Common myeloid progenitor, CD34-positive (primary cell): ENCODE data around the gene PPIA.

Experiments used
- CTCF ChIA-PET: fragments of 350-600 bp; sonication (Branson Sonifier 250); formaldehyde crosslinking; loops from one replicate; lab custom pipeline; 2021; ENCODE audit warnings: antibody characterized with exemption; lab: Charles Lee
- POLR2A ChIA-PET: fragments of 350-600 bp; sonication (Branson Sonifier 250); formaldehyde crosslinking; loops from one replicate; lab custom pipeline; 2021; ENCODE audit warnings: antibody characterized with exemption; lab: Charles Lee
- DNase-seq, 3 donors: peaks; one replicate each; pipeline versions ENCODE4 v3.0.0 to v3.0.0-alpha.2; 2013
- H3K27ac ChIP-seq, 2 experiments: 1 replicate in 1 of 2; 2 replicates in 1 of 2; pipeline ENCODE4 v1.7.0; 2013; ENCODE audit warnings: inconsistent platforms in 2 of 2, low read length in 2 of 2, mild to moderate bottlenecking in 2 of 2, low read depth in 1 of 2, moderate library complexity in 1 of 2; ENCODE audit not compliant: severe bottlenecking in 2 of 2, insufficient read depth in 1 of 2, poor library complexity in 1 of 2
- H3K27me3 ChIP-seq, 5 experiments: replicated peaks in 2 of 5; 1 replicate in 3 of 5; 2 replicates in 2 of 5; pipeline versions ENCODE4 v1.6.1 to v1.7.0; 2013; ENCODE audit warnings: low read length in 4 of 5, mild to moderate bottlenecking in 2 of 5, moderate library complexity in 2 of 5, inconsistent platforms in 1 of 5; ENCODE audit not compliant: insufficient read depth in 5 of 5, control insufficient read depth in 4 of 5
- H3K36me3 ChIP-seq, 4 experiments: 1 replicate in 2 of 4; 2 replicates in 2 of 4; pipeline versions ENCODE4 v1.6.1 to v1.7.0; 2013; ENCODE audit warnings: low read length in 3 of 4, control low read depth in 1 of 4, mild to moderate bottlenecking in 1 of 4; ENCODE audit not compliant: control insufficient read depth in 4 of 4, insufficient read depth in 4 of 4
- H3K4me1 ChIP-seq, 4 experiments: 1 replicate in 3 of 4; 2 replicates in 1 of 4; pipeline versions ENCODE4 v1.6.1 to v1.7.1; 2013; ENCODE audit warnings: low read length in 3 of 4, mild to moderate bottlenecking in 3 of 4, control low read depth in 1 of 4, inconsistent platforms in 1 of 4, moderate library complexity in 1 of 4; ENCODE audit not compliant: control insufficient read depth in 4 of 4, insufficient read depth in 4 of 4; ENCODE audit errors: control extremely low read depth in 1 of 4
- H3K4me3 ChIP-seq, 7 experiments: 1 replicate in 4 of 7; 2 replicates in 3 of 7; pipeline versions ENCODE4 v1.5.1 to v1.7.0; 2013; ENCODE audit warnings: mild to moderate bottlenecking in 7 of 7, low read length in 6 of 7, moderate library complexity in 6 of 7, inconsistent platforms in 2 of 7, low read depth in 2 of 7, control low read depth in 1 of 7; ENCODE audit not compliant: insufficient read depth in 4 of 7, control insufficient read depth in 1 of 7; ENCODE audit errors: extremely low read depth in 1 of 7
- H3K9me3 ChIP-seq, 5 experiments: 1 replicate in 4 of 5; 2 replicates in 1 of 5; pipeline versions ENCODE4 v1.6.1 to v1.7.1; 2013; ENCODE audit warnings: low read length in 4 of 5, mild to moderate bottlenecking in 2 of 5, inconsistent platforms in 1 of 5, low read depth in 1 of 5, moderate library complexity in 1 of 5; ENCODE audit not compliant: control insufficient read depth in 4 of 5, insufficient read depth in 2 of 5; ENCODE audit errors: control extremely low read depth in 1 of 5
- WGBS: methylation state at CpG from one replicate; pipeline ENCODE4 v1.1.5; 2013; ENCODE audit not compliant: insufficient coverage; 5-methylcytosine and 5-hydroxymethylcytosine counted together

The PPIA gene

GRCh38 chr7:44787041-44787440, 9.4 kb upstream of the PPIA start:
- Histone ChIP-seq H3K4me1 (no peaks in the 10 kb centered on the region), H3K9me3 (peaks cover 0 to 15% (median 4%) of the 10 kb centered on the region in 5 experiments), H3K4me3 (no peak overlapping the region), H3K27me3 (no peaks in the 10 kb centered on the region), H3K36me3 (no peaks in the 10 kb centered on the region), H3K27ac (no peak overlapping the region)
- CTCF ChIA-PET = interaction anchor here (0.6 to 0.8 kb wide), 2 partner anchors 12 to 87 kb away, joined by 3 read pairs; no protein-coding TSS in a partner anchor
- no peak for DNase-seq
- WGBS = 93% methylated on average over 3 of the region's 4 CpGs
- POLR2A ChIA-PET = no interaction called here

- no peaks in the 10 kb centered on the region for H3K36me3 ChIP-seq
- ChIA-PET CTCF (no interaction called here), POLR2A (no interaction called here)
- H3K9me3 ChIP-seq = peaks cover 0 to 9% (median 4%) of the 10 kb centered on the region in 5 experiments
- H3K27me3 ChIP-seq = no peaks in the 10 kb centered on the region
- no peak overlapping the region for H3K4me3 ChIP-seq
- no peaks in the 10 kb centered on the region for H3K4me1 ChIP-seq
- WGBS = 95% methylated on average over 3 of the region's 3 CpGs
- H3K27ac ChIP-seq = no peak overlapping the region
- no peak for DNase-seq
Observed at GRCh38 chr7:44787762-44788161, 8.7 kb upstream of the PPIA start.

- CTCF ChIA-PET = interaction anchor here (1.4 kb wide), 1 partner anchor 16 kb away, joined by 4 read pairs; no protein-coding TSS in a partner anchor
- 100% methylated on average over 2 of the region's 5 CpGs for WGBS
- POLR2A ChIA-PET = no interaction called here
Observed at GRCh38 chr7:44789990-44790389, 6.5 kb upstream of the PPIA start.

GRCh38 chr7:44791278-44792219, 4.9 kb upstream of the PPIA start:
- POLR2A ChIA-PET = no interaction called here
- no peak overlapping the region for H3K27ac ChIP-seq
- no peaks in the 10 kb centered on the region for H3K36me3 ChIP-seq
- peaks cover 0 to 5% (median 1%) of the 10 kb centered on the region in 4 experiments for H3K4me1 ChIP-seq
- H3K27me3 ChIP-seq = no peaks in the 10 kb centered on the region
- no peaks in the 10 kb centered on the region for H3K9me3 ChIP-seq
- 96% methylated on average over 7 of the region's 8 CpGs for WGBS
- DNase-seq = no peak
- no peak overlapping the region for H3K4me3 ChIP-seq
- CTCF ChIA-PET = interaction anchor here (1.5 kb wide), 2 partner anchors 20 to 29 kb away, joined by 3 to 4 read pairs; no protein-coding TSS in a partner anchor

More at GRCh38 chr7:44789990-44790389, 6.5 kb upstream of the PPIA start:
- no peak for DNase-seq
- no peak overlapping the region for H3K27ac ChIP-seq
- no peaks in the 10 kb centered on the region for H3K9me3 ChIP-seq
- H3K36me3 ChIP-seq = no peaks in the 10 kb centered on the region
- no peak overlapping the region for H3K4me3 ChIP-seq
- no peaks in the 10 kb centered on the region for H3K27me3 ChIP-seq
- no peaks in the 10 kb centered on the region for H3K4me1 ChIP-seq

GRCh38 chr7:44793919-44794318, 2.6 kb upstream of the PPIA start:
- no peak for DNase-seq
- POLR2A ChIA-PET = no interaction called here
- CTCF ChIA-PET = interaction anchor here (0.7 to 0.8 kb wide), 2 partner anchors 187 to 214 kb away, joined by 3 read pairs; no protein-coding TSS in a partner anchor
- Histone ChIP-seq H3K4me3 (no peak overlapping the region), H3K36me3 (peaks cover 3 to 12% (median 3%) of the 10 kb centered on the region in 4 experiments), H3K9me3 (no peaks in the 10 kb centered on the region), H3K27me3 (no peaks in the 10 kb centered on the region), H3K4me1 (peaks cover 10 to 19% (median 14%) of the 10 kb centered on the region in 4 experiments), H3K27ac (no peak overlapping the region)
- 94% methylated on average over 3 of the region's 5 CpGs for WGBS

GRCh38 chr7:44794331-44794730, 2.1 kb upstream of the PPIA start:
- 33% methylated on average over 1 of the region's 3 CpGs for WGBS
- CTCF ChIA-PET = interaction anchor here (0.8 to 1.0 kb wide), 3 partner anchors 12 to 187 kb away, joined by 3 read pairs; no protein-coding TSS in a partner anchor
- Histone ChIP-seq H3K27me3 (no peaks in the 10 kb centered on the region), H3K4me3 (no peak overlapping the region), H3K9me3 (no peaks in the 10 kb centered on the region), H3K36me3 (peaks cover 3 to 16% (median 5%) of the 10 kb centered on the region in 4 experiments), H3K4me1 (peaks cover 10 to 23% (median 18%) of the 10 kb centered on the region in 4 experiments), H3K27ac (no peak overlapping the region)
- DNase-seq = no peak
- POLR2A ChIA-PET = no interaction called here
